DOHH2 (cell line): ENCODE results near the gene SPATA19.

Experiments used
- H3F3A ChIP-seq: fragments of 200-600 bp; sonication (generic), shearing (Covaris generic); 2 replicates; pipeline ENCODE4 v1.6.0; 2016; ENCODE audit warnings: antibody characterized with exemption, mild to moderate bottlenecking; ENCODE audit not compliant: control insufficient read depth, insufficient read depth
- H3K27ac ChIP-seq: fragments of 200-600 bp; sonication (generic); 2 replicates; pipeline ENCODE4 v1.5.1; 2014; ENCODE audit warnings: low read depth, mild to moderate bottlenecking, low read length, moderate library complexity
- H3K27me3 ChIP-seq: fragments of 200-600 bp; sonication (generic); 2 replicates; pipeline ENCODE4 v1.6.1; 2014; ENCODE audit warnings: mild to moderate bottlenecking, low read length, mixed read lengths; ENCODE audit not compliant: control insufficient read depth
- H3K36me3 ChIP-seq: fragments of 200-600 bp; sonication (generic); 2 replicates; pipeline ENCODE4 v1.6.1; 2014; ENCODE audit warnings: mild to moderate bottlenecking, low read length, moderate library complexity, mixed read lengths; ENCODE audit not compliant: control insufficient read depth
- H3K4me1 ChIP-seq: fragments of 200-600 bp; sonication (generic); 2 replicates; pipeline ENCODE4 v1.6.1; 2014; ENCODE audit warnings: mild to moderate bottlenecking, low read length, mixed read lengths; ENCODE audit not compliant: control insufficient read depth
- H3K4me2 ChIP-seq: fragments of 200-600 bp; sonication (generic); 2 replicates; pipeline ENCODE4 v1.6.0; 2014; ENCODE audit warnings: mild to moderate bottlenecking, low read length, moderate library complexity
- H3K4me3 ChIP-seq: fragments of 200-600 bp; sonication (generic); 2 replicates; pipeline ENCODE4 v1.5.1; 2014; ENCODE audit warnings: mild to moderate bottlenecking, low read length, mixed read lengths
- H3K79me2 ChIP-seq: fragments of 200-600 bp; sonication (generic); 2 replicates; pipeline ENCODE4 v1.6.1; 2014; ENCODE audit warnings: mild to moderate bottlenecking, low read length, mixed read lengths; ENCODE audit not compliant: control insufficient read depth
- H3K9me2 ChIP-seq: fragments of 200-600 bp; sonication (generic); replicated peaks from 2 replicates; pipeline ENCODE4 v1.6.1; 2014; ENCODE audit warnings: mild to moderate bottlenecking, low read length, mixed read lengths; ENCODE audit not compliant: control insufficient read depth
- H3K9me3 ChIP-seq: fragments of 200-600 bp; sonication (generic); 2 replicates; pipeline ENCODE4 v1.6.1; 2014; ENCODE audit warnings: antibody characterized with exemption, low read length, mixed read lengths; ENCODE audit not compliant: control insufficient read depth, insufficient read depth
- H4K20me1 ChIP-seq: fragments of 200-600 bp; sonication (generic); 2 replicates; pipeline ENCODE4 v1.6.0; 2014; ENCODE audit warnings: low read depth, mild to moderate bottlenecking, antibody characterized with exemption, low read length, moderate library complexity; ENCODE audit not compliant: control insufficient read depth, insufficient read depth
- CTCF ChIP-seq: fragments of 200-600 bp; sonication (generic); IDR thresholded peaks from one replicate; pipeline ENCODE4 v1.5.1; 2014; ENCODE audit warnings: antibody characterized with exemption, mild to moderate bottlenecking, low read depth, low read length; ENCODE audit not compliant: poor library complexity, severe bottlenecking
- EZH2phosphoT487 ChIP-seq: fragments of 200-600 bp; sonication (generic); IDR thresholded peaks from 2 replicates; pipeline ENCODE4 v1.6.1; 2017; ENCODE audit warnings: borderline replicate concordance, mild to moderate bottlenecking, antibody characterized with exemption, low read length, moderate library complexity, mixed read lengths

The SPATA19 gene

GRCh38 chr11:133892584-133893380 is 47.5 kb upstream of the SPATA19 start:
- no peaks in the 10 kb centered on the region for H3K79me2 ChIP-seq
- TF ChIP-seq EZH2phosphoT487 (no peak), CTCF (no peak)
- no peak overlapping the region for H3K4me2 ChIP-seq
- no peaks in the 10 kb centered on the region for H3K4me1 ChIP-seq
- no peak overlapping the region for H3K27ac ChIP-seq
- no peaks in the 10 kb centered on the region for H3K36me3 ChIP-seq
- no peaks in the 10 kb centered on the region for H4K20me1 ChIP-seq
- H3K9me3 ChIP-seq = no peaks in the 10 kb centered on the region
- no peaks in the 10 kb centered on the region for H3F3A ChIP-seq
- no peaks in the 10 kb centered on the region for H3K9me2 ChIP-seq
- H3K4me3 ChIP-seq = no peak overlapping the region
- no peaks in the 10 kb centered on the region for H3K27me3 ChIP-seq

- H3K79me2 ChIP-seq = no peaks in the 10 kb centered on the region
- no peak overlapping the region for H3K4me3 ChIP-seq
- H3F3A ChIP-seq = no peaks in the 10 kb centered on the region
- H3K4me2 ChIP-seq = no peak overlapping the region
- no peaks in the 10 kb centered on the region for H3K4me1 ChIP-seq
- H3K9me3 ChIP-seq = no peaks in the 10 kb centered on the region
- no peak overlapping the region for H3K27ac ChIP-seq
- no peak for TF ChIP-seq EZH2phosphoT487
- no peak for TF ChIP-seq CTCF
- no peaks in the 10 kb centered on the region for H3K27me3 ChIP-seq
- no peaks in the 10 kb centered on the region for H3K36me3 ChIP-seq
- no peaks in the 10 kb centered on the region for H3K9me2 ChIP-seq
- no peaks in the 10 kb centered on the region for H4K20me1 ChIP-seq
These were observed 46.8 kb upstream of the SPATA19 start for GRCh38 chr11:133892126-133892525.

- TF ChIP-seq CTCF = no peak
- TF ChIP-seq EZH2phosphoT487 = no peak
- no peaks in the 10 kb centered on the region for H3F3A ChIP-seq
- no peaks in the 10 kb centered on the region for H3K36me3 ChIP-seq
- H3K9me2 ChIP-seq = no peaks in the 10 kb centered on the region
- H3K4me2 ChIP-seq = no peak overlapping the region
- no peaks in the 10 kb centered on the region for H3K27me3 ChIP-seq
- H3K79me2 ChIP-seq = no peaks in the 10 kb centered on the region
- no peaks in the 10 kb centered on the region for H3K4me1 ChIP-seq
- H3K9me3 ChIP-seq = no peaks in the 10 kb centered on the region
- H4K20me1 ChIP-seq = no peaks in the 10 kb centered on the region
- no peak overlapping the region for H3K4me3 ChIP-seq
- no peak overlapping the region for H3K27ac ChIP-seq
These were observed 44.6 kb upstream of the SPATA19 start for GRCh38 chr11:133889893-133890292.
